ENCODE data around the gene PLN.

DNA sequence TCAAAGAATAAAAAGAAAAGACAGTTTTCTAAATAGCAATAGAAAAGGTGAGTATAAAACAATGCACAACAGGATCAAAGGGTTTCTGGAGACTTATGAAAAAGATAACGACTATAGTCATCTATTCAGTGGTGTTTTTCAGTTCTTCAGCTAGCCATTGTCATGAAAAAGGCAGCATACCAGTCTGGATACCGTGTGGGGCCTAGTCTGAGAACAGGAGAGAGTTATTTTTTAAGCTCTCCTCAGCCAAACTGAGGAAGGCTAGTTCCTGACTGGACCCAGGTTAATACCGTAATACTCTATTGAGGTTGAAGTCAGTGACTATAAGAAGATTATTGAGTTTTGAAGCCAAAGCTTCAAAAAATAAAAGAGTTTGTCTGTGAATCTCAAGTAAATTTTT is 49.5 kb downstream of the PLN start:
- TF ChIP-seq YY1 (IDR thresholded peaks at IDR 0.05; ENCODE audit: insufficient read depth, insufficient read length) (no peak), ZNF274 (IDR thresholded peaks at IDR 0.05; ENCODE audit: low read depth, low read length) (no peak)

Data from NT2/D1 (cell line).